ENCODE results near the gene ALPG.
"Not testable (repeated sequence)": the region's sequence is repeated elsewhere in the genome, so short reads cannot be mapped to it uniquely, and the experiment has no call there.

Gene ALPG

DNA sequence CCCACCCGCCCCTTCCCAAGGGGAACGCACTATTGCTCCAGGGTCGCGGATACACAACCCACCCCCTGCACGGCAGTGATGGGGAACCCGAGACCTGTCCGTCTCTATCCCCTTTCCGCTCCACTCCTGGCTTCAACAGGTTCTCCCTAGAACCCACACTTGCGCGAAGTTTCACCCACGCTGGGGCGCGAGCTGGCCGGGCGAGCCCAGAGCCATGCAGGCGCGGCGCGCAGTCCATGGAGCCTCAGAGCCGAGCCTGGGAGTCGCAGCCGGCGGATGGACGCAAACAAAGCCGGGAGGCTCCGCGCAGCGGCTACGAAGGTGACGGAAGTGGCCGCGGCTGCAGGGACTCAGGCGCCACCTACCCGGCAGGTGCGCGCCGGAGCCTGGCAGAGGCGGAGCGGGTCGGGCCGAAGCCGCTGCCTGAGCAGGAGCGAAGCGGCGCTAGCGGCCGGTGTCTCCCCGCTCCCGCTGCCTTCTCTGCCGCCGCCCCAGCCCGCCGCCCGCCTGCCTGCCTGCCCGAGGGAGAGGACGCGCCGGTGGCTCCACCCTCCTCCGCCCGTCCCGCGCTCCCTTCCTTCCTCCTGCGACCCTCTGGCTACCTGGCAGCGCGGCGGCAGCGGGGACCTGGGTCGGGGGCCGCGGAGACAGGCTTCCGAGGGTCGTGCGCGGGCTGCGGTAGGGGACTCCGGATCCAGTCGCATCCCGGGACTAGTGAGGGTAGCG, 14.0 kb downstream of the ALPG start:
- peak in 1 of 2 experiments; percentile 15 for DNase-seq

DNA sequence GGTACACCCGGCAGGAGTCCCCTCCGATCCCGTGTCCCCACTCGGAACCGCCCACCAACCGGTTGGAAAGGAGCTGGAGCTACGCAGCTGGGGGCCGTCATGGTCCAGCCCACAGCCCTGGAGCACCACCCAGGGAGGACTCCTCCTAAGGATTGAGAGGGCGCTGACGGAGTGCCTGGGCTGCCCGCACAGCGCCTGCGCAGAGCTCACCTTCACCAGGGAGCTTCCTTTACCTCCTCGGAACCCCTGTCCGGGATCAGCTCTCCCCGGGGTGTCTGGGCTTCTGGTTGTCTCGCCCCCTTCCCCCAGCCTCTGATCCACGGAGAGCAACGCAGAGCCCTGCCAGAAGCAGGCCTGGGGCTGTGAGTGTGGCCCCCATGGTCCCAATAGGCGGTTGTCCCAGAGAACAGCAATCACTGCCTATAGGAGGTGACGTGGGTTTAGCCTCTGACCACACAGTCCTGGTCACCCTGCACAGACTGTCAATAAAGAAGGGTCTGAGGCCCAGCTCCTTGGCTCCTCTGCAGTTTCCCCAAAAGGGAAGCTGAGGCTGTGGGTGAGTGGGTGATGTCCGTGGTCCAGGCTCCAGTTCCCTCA, 14.6 kb downstream of the ALPG start:
- DNase-seq = no peak

DNA sequence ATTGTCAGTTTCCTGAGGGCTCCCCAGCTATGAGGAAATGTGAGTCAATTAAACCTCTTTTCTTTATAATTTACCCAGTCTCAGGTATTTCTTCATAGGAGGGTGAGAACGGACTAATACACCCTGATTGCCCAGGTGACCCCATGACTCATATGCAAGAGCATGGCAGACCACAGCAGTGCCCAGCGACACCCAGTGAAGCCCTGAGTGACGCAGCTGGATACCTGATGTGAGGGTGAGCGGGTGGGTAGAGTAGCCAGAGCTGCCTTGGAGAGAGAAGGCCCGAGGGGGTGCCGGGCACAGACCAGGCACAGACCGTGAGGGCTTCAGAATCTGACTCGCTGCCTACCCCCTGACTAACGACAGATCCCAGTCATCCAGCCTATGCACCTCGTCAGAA, 15.4 kb downstream of the ALPG start:
- DNase-seq = no peak

DNA sequence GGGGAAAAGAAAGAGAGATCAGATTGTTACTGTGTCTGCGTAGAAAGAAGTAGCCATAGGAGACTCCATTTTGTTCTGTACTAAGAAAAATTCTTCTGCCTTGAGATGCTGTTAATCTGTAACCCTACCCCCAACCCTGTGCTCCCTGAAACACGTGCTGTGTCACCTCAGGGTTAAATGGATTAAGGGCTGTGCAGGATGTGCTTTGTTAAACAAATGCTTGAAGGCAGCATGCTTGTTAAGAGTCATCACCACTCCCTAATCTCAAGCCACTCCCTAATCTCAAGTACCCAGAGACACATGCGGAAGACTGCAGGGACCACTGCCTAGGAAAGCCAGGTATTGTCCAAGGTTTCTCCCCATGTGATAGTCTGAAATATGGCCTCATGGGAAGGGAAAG, 16.4 kb downstream of the ALPG start:
- peak in 1 of 2 experiments; percentile 28 for DNase-seq

DNA sequence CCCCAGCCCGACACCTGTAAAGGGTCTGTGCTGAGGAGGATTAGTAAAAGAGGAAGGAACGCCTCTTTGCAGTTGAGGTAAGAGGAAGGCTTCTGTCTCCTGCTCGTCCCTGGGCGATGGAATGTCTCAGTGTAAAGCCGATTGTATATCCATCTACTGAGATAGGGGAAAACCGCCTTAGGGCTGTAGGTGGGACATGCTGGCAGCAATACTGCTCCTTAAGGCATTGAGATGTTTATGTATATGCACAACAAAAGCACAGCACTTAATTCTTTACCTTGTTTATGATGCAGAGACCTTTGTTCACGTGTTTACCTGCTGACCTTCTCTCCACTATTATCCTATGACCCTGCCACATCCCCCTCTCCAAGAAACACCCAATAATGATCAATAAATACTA, 16.8 kb downstream of the ALPG start:
- DNase-seq = not testable (repeated sequence)

DNA sequence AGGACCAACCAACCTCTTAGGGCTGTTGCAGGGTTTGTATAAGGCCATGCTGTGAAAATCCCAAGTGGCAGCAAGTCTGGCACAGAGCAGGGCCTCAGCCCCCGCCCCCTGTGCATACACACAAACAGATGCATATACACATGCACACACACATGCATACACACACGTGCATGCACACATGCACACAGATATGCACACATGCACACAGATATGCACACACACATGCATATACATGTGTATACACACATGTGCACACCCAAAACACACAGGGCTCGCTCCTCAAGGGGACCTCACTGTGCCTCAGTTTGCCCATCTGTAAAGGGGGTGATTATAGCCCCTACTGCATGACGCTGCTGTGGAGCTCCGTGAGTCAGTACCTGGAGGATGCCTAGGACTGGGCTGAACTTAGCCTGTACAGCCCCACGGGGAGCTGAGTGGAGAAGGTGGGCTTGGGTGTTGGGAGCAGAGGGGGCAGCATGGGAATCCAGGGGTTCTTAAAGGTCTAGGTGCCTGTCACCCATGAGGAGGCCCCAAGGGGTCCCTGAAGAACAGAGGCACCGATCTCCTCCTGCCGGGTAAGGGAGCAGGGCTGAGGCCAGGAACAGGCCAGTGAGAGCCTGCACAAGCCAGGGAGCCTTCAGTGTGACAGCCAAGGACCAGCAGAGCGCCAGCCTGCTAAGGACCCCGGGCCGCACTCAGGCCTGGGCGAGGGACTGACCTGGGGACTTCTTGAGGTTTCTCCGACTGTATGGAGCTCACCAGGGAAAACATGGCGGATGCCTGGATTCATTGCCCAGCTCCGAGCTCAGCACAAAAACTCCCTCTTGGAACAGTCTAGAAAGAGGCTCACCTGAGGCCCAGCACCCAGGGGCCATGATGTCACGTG, 25.3 kb downstream of the ALPG start:
- no peak for DNase-seq

DNA sequence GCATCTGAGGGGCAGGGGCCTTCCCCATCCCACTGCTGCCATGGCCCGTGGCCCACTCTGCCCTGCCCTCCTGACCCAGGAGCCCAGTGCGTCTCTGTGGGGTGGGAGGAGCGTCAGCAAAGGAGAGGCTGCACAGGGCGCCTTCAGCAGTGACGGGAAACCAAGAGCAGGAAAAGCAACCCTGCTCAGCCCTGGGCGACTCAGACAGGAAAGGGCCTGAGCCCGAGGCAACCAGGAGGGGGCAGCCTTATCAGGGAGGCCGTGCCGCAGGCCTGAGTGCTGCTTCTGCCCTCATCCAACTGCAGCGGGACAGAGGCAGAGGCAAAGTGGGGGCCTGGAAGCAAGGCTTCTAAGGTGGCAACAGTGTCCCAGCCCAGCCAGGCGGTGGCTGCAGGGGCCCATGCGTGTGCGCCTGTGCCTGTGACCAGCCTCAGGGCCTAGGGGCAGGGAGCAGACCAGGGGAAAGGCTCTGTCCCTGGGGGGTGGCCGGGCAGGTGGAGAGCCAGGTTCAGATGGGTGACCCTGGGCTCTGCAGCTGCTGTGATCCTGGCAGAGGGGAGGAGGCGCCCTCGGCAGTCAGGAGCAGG, 26.0 kb downstream of the ALPG start:
- DNase-seq = no peak

DNA sequence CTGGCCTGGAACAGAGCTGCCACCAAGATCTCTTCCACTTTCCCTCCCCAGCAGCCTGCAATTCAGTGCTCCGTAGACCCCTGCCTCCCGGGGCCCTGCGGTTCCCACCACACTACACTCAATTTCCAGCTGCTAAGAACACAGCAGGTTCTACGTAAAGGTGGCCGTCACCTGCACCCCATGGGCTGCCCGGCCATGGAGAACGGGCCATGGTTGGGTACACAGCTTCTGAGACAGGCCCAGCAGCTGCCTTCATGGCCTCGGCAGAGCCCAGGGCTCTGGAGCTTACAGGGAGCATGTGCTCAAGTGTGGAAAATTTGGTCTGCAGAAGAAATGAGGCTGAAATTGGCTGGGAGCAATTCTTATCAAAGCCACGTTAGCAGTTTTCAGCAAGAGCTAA, 27.0 kb downstream of the ALPG start:
- DNase-seq = not testable (repeated sequence)

DNA sequence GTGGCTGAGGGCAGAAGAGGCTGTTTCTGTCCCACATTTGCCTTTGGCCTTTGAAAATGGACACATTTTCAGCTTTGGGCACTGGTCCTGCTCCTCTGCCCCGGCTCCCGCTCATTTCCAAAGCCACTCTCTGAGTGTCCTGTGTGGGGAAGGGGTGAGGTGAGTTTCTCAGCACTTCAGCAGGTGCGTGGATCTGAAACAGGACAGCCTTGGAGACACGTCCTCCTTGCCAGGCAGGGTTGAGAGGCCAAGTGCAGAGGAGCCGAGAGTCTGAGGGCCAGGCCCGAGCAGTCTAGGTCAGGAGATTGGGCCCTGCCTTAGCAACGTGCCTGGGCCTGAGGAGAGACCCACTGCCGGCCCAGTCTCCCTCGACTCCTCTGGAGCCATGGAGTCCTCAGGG, 27.4 kb downstream of the ALPG start:
- DNase-seq = no peak

DNA sequence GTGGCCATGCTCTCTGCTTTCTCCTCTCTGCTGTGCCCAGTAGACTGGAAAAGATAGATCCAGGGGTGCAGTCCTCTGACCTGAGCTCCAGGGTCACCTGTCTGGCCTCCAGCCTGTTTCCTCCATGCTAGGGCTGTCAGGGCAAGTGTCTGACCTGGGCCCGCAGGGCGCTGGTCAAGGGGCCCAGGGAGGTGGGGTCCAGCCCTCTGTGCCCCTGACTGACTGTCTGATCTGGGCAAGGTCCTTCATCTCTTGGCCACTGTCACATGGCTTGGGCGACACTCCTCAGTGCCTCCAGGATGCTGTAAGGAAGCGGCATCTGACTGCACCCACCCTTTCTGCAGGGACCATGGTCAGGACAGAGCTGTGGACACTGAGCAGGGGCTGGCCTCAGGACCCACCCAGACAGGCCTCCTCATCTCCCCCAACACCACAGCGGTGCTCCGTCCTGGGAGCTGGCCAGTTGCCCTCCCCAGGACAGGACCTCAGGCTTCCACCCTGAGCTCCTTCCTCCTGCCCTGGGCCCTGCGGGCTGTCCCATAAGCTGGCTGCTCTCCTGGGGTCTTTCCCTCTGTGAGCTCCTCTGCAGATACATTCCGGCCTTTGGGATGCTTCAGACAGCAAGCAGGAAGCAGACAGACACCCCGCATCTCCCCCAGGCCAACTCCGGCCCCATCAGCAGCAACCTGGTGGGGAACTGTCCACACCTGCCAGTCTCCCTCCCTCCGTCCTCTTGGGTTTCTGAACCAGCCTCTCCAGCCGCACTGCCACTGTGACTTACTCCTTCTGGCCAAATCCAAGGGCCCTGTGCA, 28.1 kb downstream of the ALPG start:
- no peak for DNase-seq

DNA sequence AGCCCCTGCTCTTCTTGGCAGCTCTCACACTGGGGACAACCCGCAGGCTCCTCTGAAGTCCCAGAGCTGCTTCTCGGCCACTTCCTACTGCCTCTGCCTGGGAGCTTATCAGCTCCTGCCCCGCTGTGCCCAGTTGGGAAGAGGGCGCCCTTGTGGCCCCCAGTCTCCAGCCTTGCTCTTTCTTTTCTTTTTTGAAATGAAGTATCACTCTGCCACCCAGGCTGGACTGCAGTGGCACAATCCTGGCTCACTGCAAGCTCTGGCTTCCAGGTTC, 28.7 kb downstream of the ALPG start:
- no peak for DNase-seq

DNA sequence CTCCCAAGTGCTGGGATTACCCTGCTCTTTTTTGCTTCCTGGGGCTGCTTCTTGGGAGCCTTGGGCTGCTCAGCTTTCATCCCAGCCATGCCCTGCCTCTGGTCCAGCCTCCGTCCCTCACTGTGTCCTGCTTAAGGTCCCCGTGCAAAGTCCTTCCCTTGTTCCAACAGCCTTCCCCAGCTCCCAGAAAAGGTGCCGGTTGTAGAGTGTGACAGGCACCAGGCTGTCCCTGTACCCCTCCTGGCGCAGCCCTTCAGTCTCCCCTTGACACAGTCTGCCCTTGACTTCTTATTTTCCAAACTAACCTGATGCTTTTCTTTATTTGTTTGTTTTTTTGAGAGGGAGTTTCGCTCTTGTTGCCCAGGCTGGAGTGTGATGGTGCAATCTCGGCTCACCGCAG, 29.2 kb downstream of the ALPG start:
- DNase-seq = no peak

DNA sequence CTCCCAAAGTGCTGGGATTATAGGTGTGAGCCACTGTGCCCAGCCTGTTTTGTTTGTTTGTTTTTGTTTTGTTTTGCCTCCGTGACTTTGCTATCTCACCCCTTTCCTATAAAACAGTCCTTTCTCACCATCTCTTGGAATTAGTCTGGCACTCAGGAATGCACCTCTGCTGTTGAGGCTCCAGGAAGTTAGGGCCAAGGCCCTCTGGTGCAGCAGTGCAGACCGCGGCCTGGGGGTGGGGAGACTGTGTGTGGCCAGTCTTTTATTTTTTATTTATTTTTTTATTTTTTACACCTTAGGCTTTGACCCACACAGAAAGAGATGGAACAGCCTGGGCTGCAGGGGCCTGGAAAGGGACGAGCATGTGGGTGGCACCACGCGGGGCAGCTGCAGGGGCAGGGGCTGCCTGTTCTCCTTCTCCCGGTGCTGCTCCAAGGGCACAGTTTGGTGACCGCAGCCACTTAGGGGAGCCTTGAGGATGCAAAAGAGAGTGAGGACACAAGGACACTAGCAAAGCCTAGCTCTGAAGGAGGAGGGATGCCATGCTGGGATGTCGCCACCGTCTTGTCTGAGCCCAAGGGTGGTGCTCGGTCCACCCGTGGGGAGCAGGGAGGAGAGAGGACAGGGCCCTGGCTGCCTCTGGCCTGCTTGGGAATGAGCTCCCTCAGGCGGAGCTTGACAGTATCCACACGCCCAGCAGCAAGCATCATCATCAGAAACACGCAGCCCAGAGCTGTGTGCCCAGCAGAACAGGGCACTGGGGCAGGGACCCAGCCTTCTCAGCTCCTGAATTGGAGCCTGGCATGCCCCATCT, 29.9 kb downstream of the ALPG start:
- DNase-seq = no peak

DNA sequence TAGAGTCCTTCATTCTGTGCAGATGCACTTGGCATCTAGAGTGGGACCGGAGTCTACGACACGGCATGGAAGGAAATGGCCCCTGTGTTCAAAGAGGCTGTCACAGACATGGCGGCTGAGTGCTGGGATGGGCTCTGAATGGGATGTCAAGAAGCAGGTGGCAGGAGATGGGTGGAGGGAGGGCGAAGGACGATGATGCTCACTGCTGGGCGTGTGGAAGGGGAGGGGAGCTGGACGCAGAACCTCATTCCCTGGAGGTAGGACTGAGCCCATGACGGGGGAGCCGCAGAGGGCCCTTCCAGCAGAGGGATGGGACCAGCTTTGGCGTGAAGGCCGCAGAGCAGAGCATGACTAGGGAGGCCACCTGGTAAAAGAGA, 30.5 kb downstream of the ALPG start:
- no peak for DNase-seq

DNA sequence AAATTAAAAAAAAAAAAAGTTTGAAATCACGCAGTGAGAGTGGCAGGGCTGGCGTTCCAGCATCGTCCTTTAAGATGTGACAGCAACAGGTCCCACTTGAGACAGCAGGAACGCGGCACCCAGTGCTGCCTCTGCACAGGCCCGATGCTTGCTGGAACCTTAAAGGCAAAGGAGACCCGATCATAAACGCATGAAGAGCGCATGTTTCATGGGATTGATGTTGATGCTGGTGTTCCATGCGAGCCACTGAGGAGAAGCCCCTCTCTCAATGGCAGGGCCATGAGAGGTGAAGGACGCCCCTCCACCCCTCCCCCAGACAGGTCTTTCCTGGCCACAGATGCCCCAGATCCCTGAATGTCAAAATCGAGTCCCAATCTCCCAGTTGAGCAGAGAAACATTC, 31.4 kb downstream of the ALPG start:
- no peak for DNase-seq

DNA sequence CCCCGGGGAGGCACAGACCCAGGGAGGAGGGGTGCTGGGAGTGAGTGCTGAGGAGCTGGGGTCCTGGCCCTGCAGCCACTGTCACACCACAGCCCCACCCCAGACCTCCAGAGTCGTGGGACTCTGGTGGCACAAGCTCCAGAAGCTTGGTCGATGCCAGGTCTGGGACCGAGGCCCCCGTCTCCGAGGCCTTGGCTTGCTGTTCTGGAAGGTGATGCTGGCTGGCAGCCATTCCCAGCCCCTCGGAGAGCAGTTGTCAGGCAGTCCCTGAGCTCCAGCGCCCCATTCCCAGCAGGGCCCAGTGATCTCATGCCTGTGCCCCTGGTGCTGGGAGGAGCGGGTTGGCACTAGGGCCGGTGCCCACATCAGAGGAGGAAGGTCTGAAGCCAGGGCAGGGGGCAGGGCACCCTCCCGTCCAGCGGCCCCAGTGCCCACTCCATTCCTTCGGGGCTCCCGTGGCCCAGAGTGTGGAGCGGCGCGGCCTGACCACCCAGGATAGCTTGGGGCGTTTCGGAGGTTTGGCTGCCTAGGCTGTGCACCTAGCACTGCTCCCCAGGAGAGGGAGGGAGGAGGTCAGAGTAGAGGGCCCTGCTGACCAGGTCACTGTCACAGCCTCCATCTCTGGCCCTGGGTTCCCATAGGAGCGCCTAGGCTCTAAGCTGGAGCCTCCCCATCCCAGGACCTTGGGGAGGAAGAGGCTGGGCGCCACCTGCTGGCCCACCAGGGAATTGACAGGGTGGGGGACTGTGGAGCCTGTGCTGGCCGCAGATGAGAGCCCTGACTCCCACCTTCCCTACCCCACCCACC, 32.5 kb downstream of the ALPG start:
- peak in 1 of 2 experiments; percentile 32 for DNase-seq

DNA sequence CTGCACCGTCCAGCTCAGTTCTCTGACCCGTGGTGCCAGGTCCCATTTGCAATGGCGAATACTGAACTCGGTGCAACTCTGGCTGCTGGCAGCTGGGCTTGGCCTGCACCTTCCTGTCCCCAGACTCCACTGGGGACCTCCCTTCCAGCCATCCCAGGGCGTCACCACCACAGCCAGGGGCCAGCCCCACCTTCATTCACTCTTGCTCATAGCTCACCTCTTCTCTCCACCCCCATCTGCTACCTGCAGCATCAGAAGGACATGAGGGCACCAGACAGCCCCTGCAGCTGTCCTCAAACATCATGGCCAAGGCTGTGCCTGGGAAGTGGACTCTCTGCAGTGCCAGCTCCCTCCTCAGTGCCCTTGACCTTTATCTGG, 33.1 kb downstream of the ALPG start:
- DNase-seq = no peak

DNA sequence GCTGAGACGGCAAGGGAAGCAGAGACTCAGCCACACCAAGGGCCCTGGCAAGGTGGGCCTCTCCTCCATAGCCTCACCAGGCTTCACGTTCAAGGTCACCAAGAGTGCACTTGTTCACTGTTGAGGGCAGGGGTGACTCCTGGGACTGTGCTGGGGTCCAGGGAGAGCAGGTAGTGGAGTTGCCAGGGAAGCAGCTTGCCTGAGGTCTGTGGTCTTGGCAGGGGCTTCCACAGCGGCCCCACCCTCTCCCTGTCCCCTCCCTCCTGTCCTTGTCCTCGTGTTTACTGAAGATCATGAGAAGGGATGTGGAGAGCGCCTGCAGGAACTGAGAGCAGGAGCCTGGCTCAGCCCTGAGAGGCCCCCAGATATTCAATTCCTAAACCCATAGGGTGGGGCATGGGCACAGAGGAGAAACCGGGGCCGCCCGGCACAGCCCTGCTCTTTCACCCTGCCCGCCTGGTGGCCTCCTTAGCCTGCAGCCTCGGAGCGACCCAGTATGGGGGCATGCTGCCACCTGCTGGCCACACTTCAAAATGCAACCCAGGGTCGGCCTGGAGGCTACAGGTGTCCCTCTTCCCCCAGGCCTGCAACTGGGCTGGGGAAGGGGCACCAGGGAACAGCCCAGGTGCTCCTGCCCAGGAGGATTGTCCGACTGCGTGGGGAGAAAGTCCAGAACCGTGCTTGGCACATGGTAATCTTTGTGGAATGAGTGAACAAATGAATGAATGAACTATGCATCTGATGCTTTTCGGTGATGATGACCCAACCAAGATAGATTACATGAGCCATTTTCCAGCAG, 33.8 kb downstream of the ALPG start:
- peak; percentile 56 to 69 for DNase-seq

DNA sequence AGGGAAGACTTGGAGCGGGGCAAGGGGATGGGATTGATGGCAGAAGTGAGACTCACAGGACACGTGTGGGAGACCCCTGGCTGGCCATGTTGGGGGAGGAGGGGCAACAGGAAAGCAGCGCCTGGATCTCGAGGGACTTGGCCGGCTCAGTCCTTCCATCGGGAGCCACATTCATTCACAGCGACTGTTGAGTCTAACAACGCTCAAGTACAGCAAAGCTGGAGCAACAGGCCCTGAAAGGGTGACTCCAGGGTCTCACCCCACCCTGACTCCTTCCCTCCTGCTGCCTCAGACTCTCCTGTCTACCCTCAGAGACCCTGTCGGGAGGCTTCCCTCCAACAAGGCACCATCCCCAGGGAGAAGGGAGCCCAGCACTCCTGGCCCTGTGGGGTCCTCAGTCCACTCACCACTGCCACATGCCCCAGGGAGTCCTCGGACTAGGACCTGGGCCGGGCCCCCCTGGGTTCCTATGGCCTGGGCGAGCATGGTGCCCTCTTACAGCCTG, 34.6 kb downstream of the ALPG start:
- DNase-seq = no peak

DNA sequence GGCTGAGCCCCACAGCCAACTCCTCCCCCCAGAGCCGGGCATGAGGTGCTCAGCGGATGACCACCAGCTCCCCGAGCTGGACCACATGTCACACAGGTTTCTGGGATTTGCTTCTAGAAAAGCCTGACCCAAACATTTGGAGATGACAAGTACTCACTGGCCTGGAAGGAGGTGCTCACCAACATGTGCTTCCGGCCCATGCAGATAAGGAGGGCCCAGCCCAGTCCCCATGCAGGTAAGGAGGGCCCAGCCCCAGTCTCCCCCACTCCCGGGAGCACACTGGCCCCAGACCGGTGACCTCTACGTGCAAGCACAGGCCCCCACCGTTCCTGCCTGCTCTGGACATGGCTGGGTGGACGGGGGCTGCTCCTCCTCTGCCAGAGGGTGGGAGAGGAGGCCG, 35.3 kb downstream of the ALPG start:
- DNase-seq = not testable (repeated sequence)
